Stimulated activated CD8-positive, alpha-beta memory T cell treated with anti-CD3 and anti-CD28 coated beads, Interleukin-2, amount 100 ng/mL, for 1 hour (primary cell): Measurements from ENCODE around the gene HCRTR2.

Experiments used
- DNase-seq, 2 donors: peaks; one replicate each; pipeline ENCODE4 v3.0.0-alpha.2; 2020; ENCODE audit warnings: low read depth in 2 of 2

Gene HCRTR2

GRCh38 chr6:55327169-55327568, 152.9 kb downstream of the HCRTR2 start, which contains the start of gene GFRAL:
GFRAL (plus strand) TSS chr6:55327469; CDS start chr6:55327555, 86 bp downstream.
- no peak for DNase-seq
